Brain microvascular endothelial cell (primary cell): Measurements from ENCODE around the gene SPDYE2B.
A peak's percentile ranks its signal among the peaks of the same experiment; 100 is the strongest.
"Not testable (repeated sequence)": the region's sequence is repeated elsewhere in the genome, so short reads cannot be mapped to it uniquely, and the experiment has no call there.

ENCODE experiments used
- DNase-seq: peaks from one replicate; pipeline ENCODE4 v3.0.0-alpha.2; 2020
- H3K27ac ChIP-seq: fragments of 250-450 bp; sonication (Bioruptor Pico); 2 replicates; pipeline ENCODE4 v1.5.1; 2020; ENCODE audit warnings: mild to moderate bottlenecking, moderate library complexity
- H3K27me3 ChIP-seq: fragments of 250-450 bp; sonication (Bioruptor Pico); replicated peaks from 2 replicates; pipeline ENCODE4 v1.5.1; 2020; ENCODE audit warnings: mild to moderate bottlenecking
- H3K36me3 ChIP-seq: fragments of 250-450 bp; sonication (Bioruptor Pico); replicated peaks from 2 replicates; pipeline ENCODE4 v1.5.1; 2020; ENCODE audit warnings: mild to moderate bottlenecking
- H3K4me3 ChIP-seq: 2 replicates; pipeline ENCODE4 v1.5.1; 2011; ENCODE audit warnings: low read depth, mild to moderate bottlenecking, control low read depth, low read length, moderate library complexity
- in situ Hi-C: cut with HindIII; loops from 2 replicates; pipeline ENCODE4 v1.10.0; 2017; ENCODE audit warnings: low sequenced_read_pairs, low pct_ligation_motif_present
- TF ChIP-seq, protein P1 (sequence below): IDR thresholded peaks from 2 replicates; pipeline ENCODE4 v1.5.1; 2011; ENCODE audit warnings: low read depth, mild to moderate bottlenecking, moderate library complexity, low read length, control low read depth, inconsistent platforms; ENCODE audit errors: missing control alignments

Gene SPDYE2B

GRCh38 chr7:102671166-102671955 is 21.2 kb downstream of the SPDYE2B start, which contains the start of gene POLR2J2:
POLR2J2 (minus strand) TSS chr7:102671663; CDS start chr7:102671601, 62 bp downstream.
- peak within 1 kb of the TSS; percentile 58 for H3K4me3 ChIP-seq

DNA sequence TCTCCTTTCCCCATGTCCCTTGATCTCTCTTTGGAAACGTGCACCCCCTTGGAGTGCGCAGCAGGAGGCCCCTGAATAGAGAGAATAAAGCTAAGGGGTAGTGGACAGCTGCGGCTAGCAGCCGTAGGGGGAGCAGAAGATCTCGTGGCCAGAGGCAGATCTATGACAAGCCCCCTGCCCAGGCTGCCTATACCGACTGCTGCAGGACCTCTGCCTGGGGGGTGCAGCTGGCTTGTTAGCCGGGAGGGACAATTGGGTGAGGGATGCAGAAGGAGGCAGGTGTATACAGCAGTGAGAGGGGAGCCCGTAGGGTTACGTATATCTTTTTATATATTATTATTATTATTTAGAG is 21.8 kb downstream of the SPDYE2B start:
- H3K27me3 ChIP-seq, H3K27ac ChIP-seq, DNase-seq, H3K4me3 ChIP-seq, in situ Hi-C loops, H3K36me3 ChIP-seq: not testable (repeated sequence)

More at GRCh38 chr7:102671166-102671955, 21.2 kb downstream of the SPDYE2B start, which contains the start of gene POLR2J2:
- H3K36me3 ChIP-seq, in situ Hi-C loops, H3K27me3 ChIP-seq, H3K27ac ChIP-seq: not testable (repeated sequence)
- TF ChIP-seq, protein P1, sequence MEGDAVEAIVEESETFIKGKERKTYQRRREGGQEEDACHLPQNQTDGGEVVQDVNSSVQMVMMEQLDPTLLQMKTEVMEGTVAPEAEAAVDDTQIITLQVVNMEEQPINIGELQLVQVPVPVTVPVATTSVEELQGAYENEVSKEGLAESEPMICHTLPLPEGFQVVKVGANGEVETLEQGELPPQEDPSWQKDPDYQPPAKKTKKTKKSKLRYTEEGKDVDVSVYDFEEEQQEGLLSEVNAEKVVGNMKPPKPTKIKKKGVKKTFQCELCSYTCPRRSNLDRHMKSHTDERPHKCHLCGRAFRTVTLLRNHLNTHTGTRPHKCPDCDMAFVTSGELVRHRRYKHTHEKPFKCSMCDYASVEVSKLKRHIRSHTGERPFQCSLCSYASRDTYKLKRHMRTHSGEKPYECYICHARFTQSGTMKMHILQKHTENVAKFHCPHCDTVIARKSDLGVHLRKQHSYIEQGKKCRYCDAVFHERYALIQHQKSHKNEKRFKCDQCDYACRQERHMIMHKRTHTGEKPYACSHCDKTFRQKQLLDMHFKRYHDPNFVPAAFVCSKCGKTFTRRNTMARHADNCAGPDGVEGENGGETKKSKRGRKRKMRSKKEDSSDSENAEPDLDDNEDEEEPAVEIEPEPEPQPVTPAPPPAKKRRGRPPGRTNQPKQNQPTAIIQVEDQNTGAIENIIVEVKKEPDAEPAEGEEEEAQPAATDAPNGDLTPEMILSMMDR = peak; percentile 6
- peak; percentile 59 for DNase-seq

DNA sequence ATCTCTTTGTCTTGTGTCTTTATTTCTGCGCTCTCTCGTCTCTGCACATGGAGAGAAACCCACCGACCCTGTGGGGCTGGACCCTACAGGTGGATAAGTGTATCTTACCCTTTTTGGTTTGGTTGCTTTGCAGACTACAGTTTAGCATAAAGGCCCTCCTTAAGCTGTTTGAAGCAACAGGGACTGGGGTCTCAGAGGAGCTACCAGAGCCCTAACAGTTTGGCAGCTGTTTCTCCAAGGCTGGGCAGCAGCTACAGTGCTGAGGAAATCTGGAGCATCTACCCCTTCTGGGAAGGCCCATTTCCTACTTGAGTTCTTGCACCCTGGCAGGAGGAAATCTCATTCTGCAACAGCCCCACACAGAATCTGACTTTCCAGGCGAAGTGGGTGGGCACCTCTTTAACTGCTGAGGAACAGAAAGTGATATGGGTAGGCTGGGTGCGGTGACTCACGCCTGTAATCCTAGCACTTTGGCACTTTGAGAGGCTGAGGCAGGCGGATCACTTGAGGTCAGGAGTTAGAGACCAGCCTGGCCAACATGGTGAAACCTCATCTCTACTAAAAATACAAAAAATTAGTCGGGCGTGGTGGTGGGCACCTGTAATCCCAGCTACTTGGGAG is 23.4 kb downstream of the SPDYE2B start:
- DNase-seq, H3K4me3 ChIP-seq, H3K27ac ChIP-seq, H3K36me3 ChIP-seq, H3K27me3 ChIP-seq, in situ Hi-C loops: not testable (repeated sequence)

DNA sequence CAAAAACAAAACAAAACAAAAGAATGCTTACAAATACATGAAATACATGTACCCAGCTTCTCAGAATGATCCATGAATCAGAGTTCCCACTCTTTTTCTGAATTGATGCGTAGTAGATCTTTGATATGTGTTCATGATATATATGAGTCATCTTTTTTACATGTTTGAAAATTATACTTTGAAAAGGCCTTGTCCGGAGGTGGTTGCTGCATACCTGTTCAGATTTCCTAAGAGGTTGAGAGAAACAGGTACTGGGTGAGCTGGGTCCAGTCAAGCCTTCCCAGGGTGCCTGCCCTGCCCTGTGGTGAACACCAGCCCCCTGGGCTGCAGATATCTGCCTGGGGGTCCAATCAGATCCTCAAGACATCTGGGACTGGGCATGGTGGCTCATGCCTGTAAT is 25.4 kb downstream of the SPDYE2B start:
- DNase-seq, H3K27ac ChIP-seq, H3K27me3 ChIP-seq, in situ Hi-C loops, H3K36me3 ChIP-seq, H3K4me3 ChIP-seq: not testable (repeated sequence)

DNA sequence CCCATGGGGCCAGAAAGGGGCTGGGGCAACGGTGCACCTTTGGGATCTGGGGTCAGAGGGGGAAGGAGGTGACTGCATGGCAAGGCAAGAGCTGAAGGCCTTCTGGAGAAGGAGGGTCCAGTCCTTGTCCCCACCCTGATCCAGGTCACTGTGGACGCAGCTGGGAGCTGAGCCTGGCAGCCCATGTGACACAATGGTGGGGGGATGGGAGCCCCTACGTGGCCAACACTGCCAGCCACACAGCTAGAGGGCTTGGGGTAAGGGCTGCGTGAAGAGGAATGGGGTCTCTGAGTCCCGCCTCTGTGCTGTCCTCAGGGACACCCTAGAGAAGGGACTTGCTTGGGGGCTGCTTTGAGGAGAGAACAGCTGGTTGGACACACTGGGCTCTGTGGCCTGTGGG is 30.7 kb downstream of the SPDYE2B start:
- H3K27ac ChIP-seq, H3K36me3 ChIP-seq, H3K4me3 ChIP-seq, in situ Hi-C loops, DNase-seq, H3K27me3 ChIP-seq: not testable (repeated sequence)

- H3K36me3 ChIP-seq, in situ Hi-C loops, DNase-seq, H3K27me3 ChIP-seq, H3K4me3 ChIP-seq, H3K27ac ChIP-seq: not testable (repeated sequence)
Measured at GRCh38 chr7:102682560-102682959, 32.4 kb downstream of the SPDYE2B start.

DNA sequence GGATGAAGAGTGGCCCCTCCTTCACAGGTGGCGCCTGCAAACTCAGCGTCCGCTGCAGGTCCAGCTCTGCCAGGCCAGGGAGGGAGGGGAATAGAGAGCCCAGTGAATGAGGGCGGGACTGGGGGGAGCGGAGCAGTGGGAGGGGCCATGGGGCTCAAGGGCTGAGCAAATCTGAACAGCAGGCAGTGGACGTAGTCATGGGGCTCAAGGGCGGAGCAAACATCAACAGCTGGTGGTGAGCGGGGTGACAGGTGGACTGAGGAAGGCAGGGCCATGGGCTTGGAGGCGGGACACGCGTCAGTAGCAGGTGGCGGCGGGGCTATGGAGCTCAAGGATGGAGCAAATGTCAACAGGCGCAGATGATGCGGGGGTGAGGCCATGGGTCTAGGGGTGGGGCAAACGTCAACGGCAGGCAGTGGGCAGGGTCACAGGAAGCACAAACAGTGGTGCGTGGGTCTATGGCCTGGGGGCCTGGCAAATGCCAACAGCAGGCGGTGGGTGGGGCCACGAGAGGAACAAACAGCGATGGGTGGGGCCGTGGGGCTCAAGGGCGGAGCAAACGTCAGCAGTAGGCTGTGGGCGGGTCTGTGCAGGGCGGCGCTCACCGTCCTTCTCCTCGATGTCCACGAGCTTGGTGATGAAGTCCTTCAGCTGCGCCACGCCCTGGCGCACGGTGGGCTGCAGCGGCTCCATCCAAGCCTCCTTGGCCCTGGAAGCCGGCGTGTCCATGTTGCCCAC is 38.3 kb downstream of the SPDYE2B start:
- H3K36me3 ChIP-seq, DNase-seq, H3K27me3 ChIP-seq, H3K27ac ChIP-seq, in situ Hi-C loops, H3K4me3 ChIP-seq: not testable (repeated sequence)

GRCh38 chr7:102689436-102690282 is 39.5 kb downstream of the SPDYE2B start:
- H3K27ac ChIP-seq, in situ Hi-C loops, H3K36me3 ChIP-seq, H3K4me3 ChIP-seq, H3K27me3 ChIP-seq, DNase-seq: not testable (repeated sequence)

DNA sequence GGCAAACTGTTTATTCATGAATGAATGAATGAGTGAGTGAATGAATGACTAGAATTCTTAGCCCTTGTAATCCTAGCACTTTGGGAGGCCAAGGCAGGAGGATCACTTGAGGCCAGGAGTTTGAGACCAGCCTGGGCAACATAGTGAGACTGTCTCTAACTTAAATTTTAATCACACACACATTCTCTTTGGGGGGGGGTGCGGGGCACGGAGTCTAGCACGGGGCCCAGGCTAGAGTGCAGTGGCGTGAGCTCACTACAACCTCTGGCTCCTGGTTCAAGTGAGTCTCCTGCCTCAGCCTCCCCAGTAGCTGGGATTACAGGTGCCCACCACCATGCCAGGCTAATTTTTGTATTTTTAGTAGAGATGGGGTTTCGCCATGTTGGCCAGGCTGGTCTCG is 40.5 kb downstream of the SPDYE2B start:
- DNase-seq, H3K27me3 ChIP-seq, in situ Hi-C loops, H3K27ac ChIP-seq, H3K4me3 ChIP-seq, H3K36me3 ChIP-seq: not testable (repeated sequence)

- H3K36me3 ChIP-seq, H3K27me3 ChIP-seq, DNase-seq, in situ Hi-C loops, H3K4me3 ChIP-seq, H3K27ac ChIP-seq: not testable (repeated sequence)
Measured at GRCh38 chr7:102694008-102694407, 43.9 kb downstream of the SPDYE2B start.

DNA sequence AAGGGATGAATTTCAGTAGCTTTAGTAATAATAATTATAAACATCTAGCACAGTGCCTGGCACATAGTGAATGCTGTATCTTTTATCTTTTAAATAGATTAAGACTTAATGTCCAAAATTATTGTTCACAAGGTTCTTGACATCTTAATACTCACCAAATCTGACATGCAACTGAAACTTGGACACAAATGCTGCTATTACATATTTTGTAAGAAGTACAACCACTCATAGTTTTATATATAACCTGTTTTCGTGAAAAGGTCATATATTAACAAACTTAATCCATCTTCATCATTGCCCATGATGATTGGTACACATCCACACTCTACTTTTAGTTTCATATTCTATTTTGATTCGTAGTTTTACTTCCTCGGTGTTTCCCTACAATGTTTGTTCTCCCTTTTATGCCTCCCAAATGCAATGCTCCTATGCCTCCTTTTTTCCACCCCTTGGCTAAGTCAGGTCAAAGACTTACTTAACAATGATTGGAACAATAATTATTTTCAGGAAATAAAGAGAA is 45.0 kb downstream of the SPDYE2B start:
- H3K27ac ChIP-seq, H3K4me3 ChIP-seq, DNase-seq, H3K36me3 ChIP-seq, H3K27me3 ChIP-seq, in situ Hi-C loops: not testable (repeated sequence)

DNA sequence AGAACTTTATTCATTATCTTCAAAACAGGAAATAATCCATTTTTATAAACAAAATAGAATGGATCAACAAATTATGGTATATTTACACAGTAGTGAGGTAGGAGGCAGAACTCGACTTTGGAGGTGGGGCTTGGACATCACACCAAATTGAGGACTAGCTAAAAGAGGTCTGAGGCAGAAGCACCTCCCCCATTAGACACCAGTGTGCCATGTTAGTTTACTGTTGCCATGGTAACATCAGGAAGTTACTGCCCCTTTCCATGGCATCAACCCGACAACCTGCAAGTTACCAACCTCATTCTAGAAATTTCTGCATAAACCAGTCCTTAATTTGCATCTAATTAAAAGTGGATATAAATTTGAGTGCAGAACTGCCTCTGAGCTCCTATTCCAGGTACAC is 45.9 kb downstream of the SPDYE2B start:
- H3K27me3 ChIP-seq, H3K36me3 ChIP-seq, H3K27ac ChIP-seq, DNase-seq, H3K4me3 ChIP-seq, in situ Hi-C loops: not testable (repeated sequence)
